Mesothelial cell of epicardium (in vitro differentiated cells): ENCODE results near the gene DCTN5. TPM values are rescaled to one million over a fixed set of nuclear protein-coding genes. Genes with fewer than 3 reads are reported as not detected.

Experiments used
- total RNA-seq: library from RNA; stranded (reverse); gene quantifications from 3 replicates; pipeline ENCODE4 v1.2.1, GENCODE V29; 2021

DCTN5 gene
- total RNA-seq, 1 donor from 2014 or later: 77.5 TPM

Other genes starting within 250 kb of the DCTN5 start
- 42.1 to 42.5 TPM (median 42.1 TPM) in 3 replicates for gene COG7, start 188.3 kb upstream of the DCTN5 start, total RNA-seq
- 98.7 to 102 TPM (median 101 TPM) in 3 replicates for gene GGA2, start 131.0 kb upstream of the DCTN5 start, total RNA-seq
- gene EARS2, start 84.1 kb upstream of the DCTN5 start, total RNA-seq: 29.0 to 35.6 TPM (median 32.5 TPM) in 3 replicates
- gene UBFD1, start 83.7 kb upstream of the DCTN5 start, total RNA-seq: 99.6 to 114 TPM (median 109 TPM) in 3 replicates
- 61.0 to 66.7 TPM (median 63.7 TPM) in 3 replicates for gene NDUFAB1, start 45.1 kb upstream of the DCTN5 start, total RNA-seq
- gene PALB2, start 156 bp upstream of the DCTN5 start, total RNA-seq: 15.4 to 15.6 TPM (median 15.6 TPM) in 3 replicates
- gene PLK1, start 37.4 kb downstream of the DCTN5 start, total RNA-seq: 22.3 to 24.2 TPM (median 23.8 TPM) in 3 replicates
- gene ERN2, start 71.8 kb downstream of the DCTN5 start, total RNA-seq: 0.16 to 0.32 TPM (median 0.31 TPM) in 3 replicates
- not detected in 3 replicates for gene CHP2, start 113.6 kb downstream of the DCTN5 start, total RNA-seq
- gene PRKCB, start 194.5 kb downstream of the DCTN5 start, total RNA-seq: 0.27 to 0.38 TPM (median 0.27 TPM) in 3 replicates